ENCODE measurements around the gene KPNA4.
"Not testable (repeated sequence)": the region's sequence is repeated elsewhere in the genome, so short reads cannot be mapped to it uniquely, and the experiment has no call there.

KPNA4 gene

GRCh38 chr3:160459450-160459970 lies 105.9 kb downstream of the KPNA4 start:
- no peak for DNase-seq (ENCODE audit: low read depth)
- no peak for TF ChIP-seq CTCF (IDR thresholded peaks at IDR 0.05; ENCODE audit: control insufficient read depth, extremely low read depth, insufficient read depth)
- H3K4me3 ChIP-seq (ENCODE audit: low read depth, low read length), result no peak overlapping the region

GRCh38 chr3:160458151-160458550 lies 107.2 kb downstream of the KPNA4 start:
- TF ChIP-seq CTCF (IDR thresholded peaks at IDR 0.05; ENCODE audit: control insufficient read depth, extremely low read depth, insufficient read depth), result no peak
- DNase-seq (ENCODE audit: low read depth), result no peak
- no peak overlapping the region for H3K4me3 ChIP-seq (ENCODE audit: low read depth, low read length)

GRCh38 chr3:160455846-160456245 lies 109.5 kb downstream of the KPNA4 start:
- TF ChIP-seq CTCF (IDR thresholded peaks at IDR 0.05; ENCODE audit: control insufficient read depth, extremely low read depth, insufficient read depth), result no peak
- H3K4me3 ChIP-seq (ENCODE audit: low read depth, low read length), result no peak overlapping the region
- DNase-seq (ENCODE audit: low read depth), result no peak

- DNase-seq (ENCODE audit: low read depth), result no peak
- TF ChIP-seq CTCF (IDR thresholded peaks at IDR 0.05; ENCODE audit: control insufficient read depth, extremely low read depth, insufficient read depth), result no peak
- no peak overlapping the region for H3K4me3 ChIP-seq (ENCODE audit: low read depth, low read length)
Measured at GRCh38 chr3:160454995-160455394, 110.4 kb downstream of the KPNA4 start.

GRCh38 chr3:160452251-160452650 lies 113.1 kb downstream of the KPNA4 start:
- not testable (repeated sequence) for DNase-seq (ENCODE audit: low read depth); H3K4me3 ChIP-seq (ENCODE audit: low read depth, low read length)

GRCh38 chr3:160451602-160452001 lies 113.8 kb downstream of the KPNA4 start:
- no peak for DNase-seq (ENCODE audit: low read depth)
- no peak overlapping the region for H3K4me3 ChIP-seq (ENCODE audit: low read depth, low read length)
- TF ChIP-seq CTCF (IDR thresholded peaks at IDR 0.05; ENCODE audit: control insufficient read depth, extremely low read depth, insufficient read depth), result no peak

GRCh38 chr3:160450846-160451245 lies 114.5 kb downstream of the KPNA4 start:
- TF ChIP-seq CTCF (IDR thresholded peaks at IDR 0.05; ENCODE audit: control insufficient read depth, extremely low read depth, insufficient read depth), result no peak
- no peak overlapping the region for H3K4me3 ChIP-seq (ENCODE audit: low read depth, low read length)
- peak; percentile 3 for DNase-seq (ENCODE audit: low read depth)

Data from LNCaP clone FGC (cell line).